Measurements from ENCODE around the gene G0S2. TPM values are rescaled to one million over a fixed set of nuclear protein-coding genes. Genes with fewer than 3 reads are reported as not detected.

Gene G0S2
- total and polyA plus RNA-seq, 2 of the 4 experiments (the other 2 are of a cell fraction), result 0.36 to 0.53 TPM

GRCh38 chr1:209662879-209663327, 12.3 kb upstream of the G0S2 start:
- Histone ChIP-seq H3K36me3 (ENCODE audit: control insufficient read depth, insufficient read depth, low read length) (no peaks in the 10 kb centered on the region), H2AK9ac (replicated peaks; ENCODE audit: low read depth, low read length, poor library complexity) (no peak overlapping the region), H2AFZ (replicated peaks; ENCODE audit: low read length, poor library complexity) (no peak overlapping the region), H4K5ac (ENCODE audit: low read depth, low read length) (no peak overlapping the region), H3K9ac (ENCODE audit: low read depth, low read length) (no peak overlapping the region), H3K9me3 (ENCODE audit: control insufficient read depth, insufficient read depth, low read length) (no peaks in the 10 kb centered on the region), H2BK5ac (ENCODE audit: low read depth, low read length, poor library complexity, severe bottlenecking) (no peak overlapping the region), H3K4ac (ENCODE audit: low read depth, low read length) (no peak overlapping the region), H3K56ac (ENCODE audit: extremely low read depth, insufficient read depth, low read length) (no peak overlapping the region), H3K27ac (ENCODE audit: insufficient read depth, low read length) (no peak overlapping the region), H3K9me1 (ENCODE audit: insufficient read depth, low read length) (no peaks in the 10 kb centered on the region; the same call in 1 of the 2 replicates), H2BK20ac (ENCODE audit: low read depth, low read length) (no peak overlapping the region), H3K4me2 (ENCODE audit: low read depth, low read length) (no peak overlapping the region), H3K4me1 (ENCODE audit: control insufficient read depth, insufficient read depth, low read length) (no peaks in the 10 kb centered on the region), H3K27me3 (ENCODE audit: control insufficient read depth, insufficient read depth, low read length) (0 out of 2 replicates have a peak, but pooled peaks cover 3% of the 10 kb centered on the region), H4K20me1 (ENCODE audit: insufficient read depth, low read length) (no peaks in the 10 kb centered on the region), H4K91ac (ENCODE audit: insufficient read depth, low read depth, low read length) (no peak overlapping the region), H2AK5ac (ENCODE audit: low read depth, low read length) (no peak overlapping the region), H4K8ac (ENCODE audit: low read depth in 2 of 2, low read length in 2 of 2) (no peak overlapping the region), H3K4me3 (ENCODE audit: insufficient read depth, low read depth, low read length) (no peak overlapping the region), H3K23ac (ENCODE audit: low read depth, low read length) (no peak overlapping the region), H2BK120ac (ENCODE audit: low read depth, low read length) (no peak overlapping the region), H3K79me1 (ENCODE audit: low read depth in 1 of 2, low read length in 2 of 2) (no peaks in the 10 kb centered on the region), H3K18ac (ENCODE audit: low read depth, low read length) (no peak overlapping the region), H2BK15ac (ENCODE audit: low read depth, low read length) (no peak overlapping the region), H3K14ac (replicated peaks; ENCODE audit: low read depth, low read length) (no peak overlapping the region)
- CTCF ChIA-PET, result no interaction called here
- BruUV-seq (replicated peaks), result no TSS peak
- in situ Hi-C loops (cut with MboI; ENCODE audit: low sequenced_read_pairs), result no loop called here
- intact Hi-C loops (cut with micrococcal nuclease), result no loop called here
- dilution Hi-C loops (cut with HindIII; ENCODE audit: low sequenced_read_pairs, unreplicated experiment), result no loop called here
- POLR2A ChIA-PET (ENCODE audit: unreplicated experiment), result no interaction called here
- DNase-seq, result no peak
- TF ChIP-seq USF2 (IDR thresholded peaks at IDR 0.05; ENCODE audit: low read depth, low read length), result no peak
- no peak for TF ChIP-seq CEBPB (IDR thresholded peaks at IDR 0.05; ENCODE audit: low read depth, low read length)
- no peak for TF ChIP-seq RFX5 (IDR thresholded peaks at IDR 0.05; ENCODE audit: low read depth, low read length)
- no peak for TF ChIP-seq CHD1 (IDR thresholded peaks at IDR 0.05; ENCODE audit: low read depth, low read length)
- no peak for TF ChIP-seq MAZ (IDR thresholded peaks at IDR 0.05; ENCODE audit: borderline replicate concordance, low read depth, low read length)
- no CpG with 5 or more reads among the region's 3 CpGs for WGBS, 2 experiments (ENCODE audit: extremely low coverage in 2 of 2, insufficient read length in 1 of 2)
- ATAC-seq (ENCODE audit: low read depth), result no peak
